Dendritic cell treated with granulocyte-macrophage colony-stimulating factor and Interleukin-4, amounts not matched to agents 40 ng/mL and 50 ng/mL, for 4 days (primary cell): Measurements from ENCODE around the gene FAM3C.

Source experiments
- H3K27ac Mint-ChIP-seq: one replicate; pipeline ENCODE4 v1.8.0; 2022; ENCODE audit warnings: mild to moderate bottlenecking, mixed read lengths
- H3K27me3 Mint-ChIP-seq: one replicate; pipeline ENCODE4 v1.8.0; 2022; ENCODE audit warnings: mild to moderate bottlenecking, mixed read lengths
- H3K36me3 Mint-ChIP-seq: one replicate; pipeline ENCODE4 v1.8.0; 2022; ENCODE audit warnings: low read depth, mixed read lengths
- H3K4me1 Mint-ChIP-seq: one replicate; pipeline ENCODE4 v1.8.0; 2022; ENCODE audit warnings: low read depth, mixed read lengths
- H3K4me3 Mint-ChIP-seq: one replicate; pipeline ENCODE4 v1.8.0; 2022; ENCODE audit warnings: mild to moderate bottlenecking, moderate library complexity, mixed read lengths
- H3K9me3 Mint-ChIP-seq: one replicate; pipeline ENCODE4 v1.8.0; 2022; ENCODE audit warnings: mixed read lengths
- intact Hi-C: fragments of 100-400 bp; cut with micrococcal nuclease; formaldehyde crosslinking; loops from one replicate; pipeline ENCODE4 v1.15.0; 2022

FAM3C gene

GRCh38 chr7:121300685-121301420 lies 95.3 kb downstream of the FAM3C start:
- H3K4me3 Mint-ChIP-seq: no peak overlapping the region
- no peaks in the 10 kb centered on the region for H3K27me3 Mint-ChIP-seq
- no peaks in the 10 kb centered on the region for H3K36me3 Mint-ChIP-seq
- H3K27ac Mint-ChIP-seq: no peak overlapping the region
- intact Hi-C loops: no loop called here
- H3K4me1 Mint-ChIP-seq: no peaks in the 10 kb centered on the region
- peaks cover 13% of the 10 kb centered on the region for H3K9me3 Mint-ChIP-seq
